ENCODE measurements around the gene LIPH.

LIPH gene

GRCh38 chr3:185549122-185549521 lies 3.3 kb downstream of the LIPH start:
- no peak for FAIRE-seq
- peak; percentile 85 for DNase-seq (ENCODE audit: insufficient read length, low spot score)

GRCh38 chr3:185540695-185541094 lies 11.7 kb downstream of the LIPH start:
- no peak for FAIRE-seq
- no peak for DNase-seq (ENCODE audit: insufficient read length, low spot score)

GRCh38 chr3:185539934-185540333 lies 12.5 kb downstream of the LIPH start:
- FAIRE-seq, result no peak

DNA sequence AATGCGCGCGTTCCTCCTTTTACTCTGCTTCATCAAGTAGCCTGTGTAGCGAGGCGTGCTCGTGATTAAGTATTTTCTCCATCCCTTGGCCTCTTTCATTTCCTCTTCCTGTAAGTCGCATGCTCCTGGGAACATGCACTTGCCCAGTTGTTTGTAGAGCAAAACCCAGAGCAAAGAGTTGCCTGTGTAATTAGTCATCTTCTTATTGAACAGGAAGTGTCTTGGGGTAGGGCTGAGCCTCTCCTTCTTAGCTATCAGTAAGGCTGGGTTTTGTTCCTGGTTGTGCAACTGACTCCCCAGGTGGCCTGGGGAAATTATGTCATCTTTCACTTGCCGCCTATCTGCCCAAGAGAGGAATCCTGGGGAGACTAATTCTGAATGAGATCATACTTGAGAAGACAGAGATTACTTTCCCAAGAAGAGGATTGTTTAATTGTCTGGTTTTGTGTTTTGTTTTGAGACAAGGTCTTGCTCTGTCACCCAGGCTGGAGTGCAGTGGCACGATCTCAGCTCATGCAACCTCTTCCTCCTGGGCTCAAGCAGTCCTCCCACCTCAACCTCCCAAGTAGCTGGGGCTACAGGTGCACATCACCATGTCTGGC lies 14.9 kb downstream of the LIPH start:
- DNase-seq (ENCODE audit: insufficient read length, low spot score), result peak; percentile 76
- FAIRE-seq, result peak; percentile 26

More at GRCh38 chr3:185539934-185540333, 12.5 kb downstream of the LIPH start:
- DNase-seq (ENCODE audit: insufficient read length, low spot score), result no peak

DNA sequence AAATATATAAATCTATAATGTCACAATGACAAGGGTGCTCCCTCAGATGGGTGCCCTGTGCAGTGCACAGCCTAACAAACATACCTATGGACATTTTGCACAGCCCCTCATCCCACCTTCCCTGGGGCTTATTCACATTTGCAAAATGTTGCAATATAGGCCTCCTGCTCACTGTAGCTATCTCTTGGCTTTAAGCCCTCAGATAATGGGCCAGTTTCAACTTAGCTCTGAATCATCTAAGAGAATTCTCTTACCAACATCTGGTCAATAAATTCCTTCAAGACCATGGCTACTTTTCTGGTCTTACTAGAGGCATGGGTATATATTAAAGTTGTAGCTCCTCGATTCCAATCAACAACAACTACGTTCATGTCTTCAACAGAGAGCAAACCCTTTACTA lies 17.9 kb downstream of the LIPH start:
- FAIRE-seq (no peak), DNase-seq (ENCODE audit: insufficient read length, low spot score) (no peak)

DNA sequence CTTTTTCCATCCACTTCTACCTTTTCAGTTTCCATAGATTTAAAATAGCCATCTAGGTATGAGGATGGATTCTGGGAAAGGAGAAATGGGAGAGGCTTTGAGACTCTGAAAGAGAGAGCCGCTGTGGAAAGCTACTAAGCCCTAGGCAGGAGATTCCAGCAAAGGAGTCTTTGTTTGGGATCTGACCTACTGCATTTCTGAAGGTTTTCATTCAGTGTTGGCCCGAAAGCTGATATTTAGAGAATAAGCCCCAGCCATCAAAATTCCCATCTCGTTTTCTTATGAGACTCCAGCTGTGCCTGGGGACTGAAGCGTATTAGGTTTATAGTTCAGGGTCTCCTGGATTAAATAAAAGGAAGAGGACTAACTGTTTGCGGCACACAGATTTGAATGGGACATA lies 19.5 kb downstream of the LIPH start:
- DNase-seq (ENCODE audit: insufficient read length, low spot score) (no peak), FAIRE-seq (no peak)

DNA sequence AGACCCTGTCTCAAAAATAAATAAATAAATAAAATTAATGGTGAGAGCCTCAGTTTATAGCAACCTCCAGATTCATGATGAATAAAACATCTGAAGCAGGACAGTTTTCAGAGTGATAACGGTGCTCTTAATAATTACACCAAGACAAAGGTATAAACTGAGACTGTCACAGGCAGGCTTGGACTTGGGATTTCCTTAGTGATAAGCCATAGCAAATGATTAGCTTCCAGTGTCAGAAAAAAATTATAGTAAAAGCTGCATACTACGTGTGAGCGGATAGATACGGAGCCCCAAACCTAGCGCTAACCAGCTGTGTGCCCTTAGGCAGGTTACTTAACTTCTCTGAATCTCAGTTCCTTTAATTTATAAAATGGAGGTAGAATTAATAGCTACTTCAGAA lies 21.5 kb downstream of the LIPH start:
- no peak for FAIRE-seq
- no peak for DNase-seq (ENCODE audit: insufficient read length, low spot score)

DNA sequence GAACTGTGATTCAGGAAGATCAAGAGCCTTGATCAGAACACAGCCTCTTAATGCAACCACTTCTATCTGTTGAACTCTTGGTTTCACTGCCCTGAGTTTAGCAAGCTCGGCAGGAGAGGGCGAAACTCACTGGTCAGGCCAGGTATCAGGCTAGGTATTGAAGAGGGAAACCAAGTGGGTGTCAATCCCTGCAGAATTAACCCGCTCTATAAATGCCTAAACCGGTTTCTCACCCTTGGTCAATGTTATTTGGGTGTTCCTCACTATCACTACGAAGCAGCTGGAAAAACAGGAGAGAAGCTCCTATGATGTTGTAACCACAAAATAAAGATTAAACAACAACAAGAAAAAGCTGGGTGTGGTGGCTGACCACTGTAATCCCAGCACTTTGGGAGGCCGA lies 23.9 kb downstream of the LIPH start:
- FAIRE-seq (no peak), DNase-seq (ENCODE audit: insufficient read length, low spot score) (no peak)

DNA sequence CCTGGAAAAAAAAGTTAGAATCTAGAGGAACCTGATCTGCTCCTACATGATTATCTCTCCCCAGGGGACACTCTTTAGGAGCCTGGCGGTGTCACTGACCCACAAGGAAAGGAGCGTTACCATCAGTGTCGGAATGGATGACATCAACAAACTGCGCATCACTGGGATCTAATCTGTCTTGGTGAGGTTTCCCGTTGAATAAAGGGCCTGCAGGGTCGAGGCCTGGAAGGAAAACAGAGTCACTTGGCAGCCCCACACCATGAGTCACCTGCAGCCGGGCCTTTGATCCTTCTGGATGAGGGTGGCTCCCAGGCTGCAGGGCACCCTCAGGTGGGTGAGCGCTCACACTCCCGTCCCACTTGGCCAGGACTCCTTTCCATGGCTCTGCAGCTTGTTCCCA lies 25.0 kb downstream of the LIPH start:
- FAIRE-seq, result no peak
- DNase-seq (ENCODE audit: insufficient read length, low spot score), result no peak

DNA sequence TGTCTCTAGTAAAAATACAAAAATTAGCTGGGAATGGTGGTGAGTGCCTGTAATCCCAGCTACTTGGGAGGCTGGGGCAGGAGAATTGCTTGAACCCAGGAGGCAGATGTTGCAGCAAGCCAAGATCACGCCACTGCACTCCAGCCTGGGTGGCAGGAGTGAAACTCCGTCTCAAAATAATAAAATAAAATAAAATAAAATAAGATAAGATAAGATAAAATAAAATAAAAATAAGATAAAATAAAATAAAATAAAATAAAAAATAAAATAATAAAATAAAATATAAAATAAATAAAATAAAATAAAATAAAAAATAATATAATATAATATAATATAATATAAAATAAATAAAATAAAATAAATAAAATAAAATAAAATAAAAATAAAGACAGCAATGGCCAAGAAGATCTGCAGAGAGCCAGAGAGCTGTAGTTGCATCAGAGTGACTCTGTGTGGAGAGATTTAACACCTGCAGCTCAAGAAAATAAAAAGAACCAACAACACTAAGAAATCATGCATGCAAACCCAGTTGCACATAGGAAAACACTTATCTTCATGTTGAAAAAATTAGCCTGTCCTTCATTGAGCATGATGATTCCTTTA lies 25.9 kb downstream of the LIPH start:
- FAIRE-seq (no peak), DNase-seq (ENCODE audit: insufficient read length, low spot score) (no peak)

DNA sequence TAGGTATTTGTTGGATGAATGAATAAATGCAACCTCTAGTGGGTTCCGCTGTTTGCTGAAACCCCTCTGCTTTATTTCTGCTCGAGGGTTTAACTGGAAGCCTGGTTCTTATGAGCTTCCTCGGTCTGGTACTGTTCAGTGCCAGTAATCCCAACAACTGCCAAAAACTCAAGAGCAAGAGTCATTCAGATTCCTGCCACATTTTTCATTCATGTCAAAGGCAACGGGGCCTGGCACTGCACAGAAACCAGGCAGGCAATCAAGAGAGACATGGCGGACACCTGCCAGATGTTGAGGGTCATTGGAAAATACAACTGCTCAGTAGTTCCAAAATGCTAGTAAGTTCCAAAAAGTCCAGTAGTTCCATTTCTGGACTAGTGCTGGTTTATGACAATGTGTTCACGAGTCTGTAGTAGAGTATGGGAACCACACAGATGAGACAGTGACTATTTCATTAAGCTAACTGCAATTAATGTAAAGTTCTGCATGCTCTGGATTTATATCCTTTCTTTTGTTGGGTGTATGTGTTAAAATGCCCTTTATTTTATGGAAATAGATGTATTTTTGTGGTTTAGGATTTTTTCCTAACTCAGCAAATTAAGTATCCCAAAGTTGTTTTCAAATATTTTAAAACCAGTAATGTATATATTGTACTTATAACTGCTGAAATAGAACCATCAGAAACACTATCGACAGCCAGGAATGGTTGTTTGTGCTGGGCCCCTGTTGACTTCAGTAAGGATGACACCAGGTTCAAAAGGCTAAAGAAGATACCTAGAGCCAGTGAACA lies 30.8 kb downstream of the LIPH start:
- no peak for DNase-seq (ENCODE audit: insufficient read length, low spot score)
- no peak for FAIRE-seq

DNA sequence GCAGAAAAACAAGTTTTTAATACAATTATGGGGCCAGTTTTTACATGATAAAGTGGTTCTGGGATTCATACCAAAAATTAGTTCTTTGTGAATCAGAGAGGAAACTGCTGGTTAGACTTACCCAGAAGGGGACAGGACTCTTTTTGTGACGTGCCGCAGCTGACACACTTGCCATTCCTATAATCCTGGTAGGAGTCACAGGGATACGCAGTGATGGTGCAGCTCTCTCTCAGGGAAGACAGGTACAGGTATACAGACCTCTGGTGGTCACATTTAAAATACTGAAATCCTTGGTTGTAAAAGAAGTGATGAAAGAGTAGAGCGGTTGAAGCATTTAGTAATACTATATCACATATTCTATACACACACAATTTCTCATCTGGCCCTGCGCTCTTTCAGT lies 33.4 kb downstream of the LIPH start:
- FAIRE-seq (no peak), DNase-seq (ENCODE audit: insufficient read length, low spot score) (no peak)

DNA sequence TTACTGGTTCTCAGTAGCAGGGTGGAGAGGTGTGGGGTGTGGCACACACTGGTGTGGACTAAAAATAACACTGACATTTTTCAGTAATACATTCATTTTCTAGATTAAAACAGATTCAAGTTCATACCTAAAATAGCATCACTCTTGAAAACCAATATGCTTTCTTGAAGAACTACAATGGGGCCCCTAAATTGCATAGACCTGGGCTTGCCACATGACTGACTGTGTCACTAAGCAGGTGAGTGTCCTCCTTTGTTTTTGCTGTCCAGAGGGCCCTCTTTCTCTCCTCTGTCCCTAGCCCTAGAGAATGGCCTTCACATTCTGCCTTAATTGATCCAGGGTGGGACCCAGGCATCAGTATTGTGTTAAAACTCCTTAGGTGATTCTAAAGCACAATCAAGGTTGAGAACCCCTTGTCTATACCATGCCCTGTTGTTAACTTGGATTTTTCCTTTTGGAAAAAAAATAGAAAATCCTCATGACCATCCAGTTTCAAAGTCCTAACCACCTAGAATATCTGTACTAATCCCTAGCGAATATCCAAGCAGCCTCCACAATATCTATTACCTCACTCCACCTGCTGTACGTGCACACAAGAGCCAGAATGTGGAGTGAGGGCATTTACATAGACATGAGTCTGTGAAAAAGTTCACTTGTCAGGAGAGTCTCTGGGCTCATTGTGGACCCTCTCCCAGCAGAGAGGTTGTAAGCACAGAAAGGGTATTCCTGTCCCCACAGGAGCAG lies 34.8 kb downstream of the LIPH start:
- no peak for FAIRE-seq

GRCh38 chr3:185511711-185512110 lies 40.7 kb downstream of the LIPH start:
- FAIRE-seq (no peak), DNase-seq (ENCODE audit: insufficient read length, low spot score) (no peak)

More for the DNA sequence above, 34.8 kb downstream of the LIPH start:
- no peak for DNase-seq (ENCODE audit: insufficient read length, low spot score)

GRCh38 chr3:185508335-185508991 lies 43.9 kb downstream of the LIPH start:
- FAIRE-seq (no peak), DNase-seq (ENCODE audit: insufficient read length, low spot score) (no peak)

DNA sequence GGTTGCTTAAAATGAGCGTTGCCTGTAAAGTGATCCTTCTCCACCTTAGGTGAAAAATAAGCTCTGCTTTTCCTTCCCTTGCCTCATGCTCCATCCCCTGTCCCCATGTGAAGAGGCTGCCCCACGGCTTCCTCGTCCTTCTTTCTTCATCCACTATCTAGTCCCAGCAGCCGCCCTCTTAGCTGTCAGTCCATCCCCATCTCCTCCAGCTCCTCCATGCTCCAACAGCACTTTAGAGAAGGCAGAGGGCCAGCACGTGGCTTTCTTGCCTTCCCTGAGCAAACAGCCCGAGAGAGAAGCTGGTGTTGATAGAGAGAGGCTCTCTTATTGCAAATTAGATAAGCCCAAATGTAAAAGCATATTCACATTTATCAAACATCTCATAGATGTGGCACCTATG lies 44.5 kb downstream of the LIPH start:
- DNase-seq (ENCODE audit: insufficient read length, low spot score) (no peak), FAIRE-seq (no peak)

DNA sequence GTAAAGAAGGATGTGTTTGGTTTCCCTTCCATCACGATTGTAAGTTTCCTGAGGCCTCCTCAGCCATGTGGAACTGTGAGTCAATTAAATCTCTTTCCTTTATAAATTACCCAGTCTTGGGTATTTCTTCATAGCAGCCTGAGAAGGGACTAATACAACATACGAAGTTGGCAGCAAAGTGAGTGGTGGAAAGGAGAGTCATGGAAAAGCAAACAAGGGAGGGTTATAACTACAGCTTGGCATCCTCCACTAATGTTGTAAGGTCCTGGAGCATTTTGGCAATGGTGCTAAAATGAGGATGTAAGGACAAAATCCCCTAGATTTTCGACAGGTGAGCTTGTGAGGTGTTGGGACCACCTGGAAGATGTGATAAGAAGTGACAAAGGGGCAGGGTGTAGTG lies 47.8 kb downstream of the LIPH start:
- FAIRE-seq (no peak), DNase-seq (ENCODE audit: insufficient read length, low spot score) (no peak)

- no peak for DNase-seq (ENCODE audit: insufficient read length, low spot score)
- FAIRE-seq, result no peak
Measured at GRCh38 chr3:185503521-185503920, 48.9 kb downstream of the LIPH start.

GRCh38 chr3:185502987-185503386 lies 49.4 kb downstream of the LIPH start:
- DNase-seq (ENCODE audit: insufficient read length, low spot score) (no peak), FAIRE-seq (no peak)

DNA sequence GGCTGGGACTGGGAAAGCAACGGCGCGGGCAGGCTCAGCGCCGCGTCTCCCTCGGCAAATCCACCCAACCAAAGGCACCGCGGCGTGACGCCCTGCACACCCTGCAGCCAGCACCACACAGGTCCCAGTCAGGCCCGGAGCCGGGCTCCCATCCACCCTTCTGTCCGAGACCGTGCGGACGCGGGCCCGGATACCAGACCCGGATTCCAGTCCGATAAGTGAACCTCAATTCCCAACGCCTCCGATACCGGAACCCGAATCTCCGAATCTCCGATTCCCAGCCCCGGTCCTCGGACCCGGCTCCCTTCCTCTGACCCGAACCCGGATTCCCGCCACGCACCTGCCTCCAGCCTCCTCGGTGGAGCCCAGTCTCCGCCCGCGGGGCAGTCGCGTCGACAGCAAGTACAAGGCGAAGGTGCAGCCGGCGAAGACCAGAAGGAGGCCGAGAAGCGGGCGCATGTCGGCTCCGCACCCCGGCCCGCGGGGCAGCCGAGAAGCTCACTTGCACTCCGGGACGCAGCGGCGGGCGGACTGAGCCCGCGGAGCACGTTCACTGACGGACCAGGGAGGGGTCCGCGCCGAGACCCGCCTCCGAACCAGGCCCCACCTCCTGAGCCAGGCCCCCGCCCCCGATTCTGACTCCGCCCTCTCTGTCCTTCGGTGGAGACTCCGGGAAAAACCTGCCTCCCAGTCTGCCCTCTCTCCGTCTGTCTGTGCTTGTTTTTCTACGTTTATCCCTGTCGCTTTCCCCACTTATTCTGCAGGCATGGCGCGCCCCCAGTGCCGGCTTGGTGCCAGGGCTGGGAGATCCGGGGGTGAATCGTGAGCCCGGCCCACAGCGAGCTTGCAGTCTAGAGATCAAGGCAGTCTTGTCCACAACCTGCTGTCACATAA lies 53.6 kb downstream of the LIPH start, which contains the start of gene TMEM41A:
TMEM41A (minus strand) TSS at position 533 of the 894 bp plus-strand sequence; CDS start at position 459, 74 bp downstream.
- FAIRE-seq (peak; percentile 62), DNase-seq (ENCODE audit: insufficient read length, low spot score) (peak; percentile 92)
